Osteoblast (primary cell): Measurements from ENCODE around the gene KRT15. TPM values are rescaled to one million over a fixed set of nuclear protein-coding genes. Genes with fewer than 3 reads are reported as not detected.

Source experiments
- DNase-seq: peaks from one replicate; pipeline ENCODE4 v3.0.0; 2011; ENCODE audit warnings: low spot score, mixed read lengths; ENCODE audit not compliant: insufficient read length; ENCODE audit errors: missing footprints
- H2AFZ ChIP-seq: 2 replicates; pipeline ENCODE4 v1.6.0; 2011; ENCODE audit warnings: mild to moderate bottlenecking, low read length
- H3K27ac ChIP-seq: 2 replicates; pipeline ENCODE4 v1.5.1; 2011; ENCODE audit warnings: mild to moderate bottlenecking, low read depth, low read length, moderate library complexity
- H3K27me3 ChIP-seq: 2 replicates; pipeline ENCODE4 v1.6.0; 2012; ENCODE audit warnings: mild to moderate bottlenecking, control low read depth, inconsistent platforms, low read length, moderate library complexity; ENCODE audit not compliant: insufficient read depth
- H3K36me3 ChIP-seq: 2 replicates; pipeline ENCODE4 v1.5.1; 2011; ENCODE audit warnings: mild to moderate bottlenecking, low read length, control low read depth, moderate library complexity; ENCODE audit not compliant: insufficient read depth
- H3K4me1 ChIP-seq: 2 replicates; pipeline ENCODE4 v1.5.1; 2011; ENCODE audit warnings: mild to moderate bottlenecking, low read length, control low read depth, moderate library complexity; ENCODE audit not compliant: insufficient read depth
- H3K4me2 ChIP-seq: 2 replicates; pipeline ENCODE4 v1.6.0; 2011; ENCODE audit warnings: mild to moderate bottlenecking, low read length; ENCODE audit not compliant: insufficient read depth
- H3K4me3 ChIP-seq: fragments of 200-600 bp; sonication (generic); 3 replicates; pipeline ENCODE4 v1.5.1; 2012; ENCODE audit warnings: mild to moderate bottlenecking, low read length, inconsistent platforms; ENCODE audit not compliant: insufficient read depth
- H3K79me2 ChIP-seq: 2 replicates; pipeline ENCODE4 v1.6.0; 2012; ENCODE audit warnings: mild to moderate bottlenecking, low read length, control low read depth, inconsistent platforms; ENCODE audit not compliant: insufficient read depth
- H3K9me3 ChIP-seq: 2 replicates; pipeline ENCODE4 v1.5.1; 2011; ENCODE audit warnings: low read depth, low read length, control low read depth
- H4K20me1 ChIP-seq: 2 replicates; pipeline ENCODE4 v1.6.0; 2012; ENCODE audit warnings: mild to moderate bottlenecking, low read length, control low read depth; ENCODE audit not compliant: insufficient read depth
- CTCF ChIP-seq: IDR thresholded peaks from 2 replicates; pipeline ENCODE4 v1.5.1; 2011; ENCODE audit warnings: mild to moderate bottlenecking, low read depth, low read length, moderate library complexity; ENCODE audit errors: extremely low read depth
- total RNA-seq: library from RNA; depleted of rRNA; stranded (reverse); fragments of >200 nt; gene quantifications from 2 replicates; pipeline ENCODE4 v1.2.3, GENCODE V29; 2012

KRT15 gene
- total RNA-seq, 1 donor, result 0.72 TPM

GRCh38 chr17:41494524-41494923, 24.2 kb downstream of the KRT15 start:
- no peaks in the 10 kb centered on the region for H3K36me3 ChIP-seq
- DNase-seq, result no peak
- H3K4me2 ChIP-seq, result no peak overlapping the region
- H3K27ac ChIP-seq, result peak overlapping the region; percentile 24
- no peak for TF ChIP-seq CTCF
- peaks cover 16% of the 10 kb centered on the region for H3K4me1 ChIP-seq
- H3K4me3 ChIP-seq, result no peak overlapping the region
- H3K27me3 ChIP-seq, result no peaks in the 10 kb centered on the region
- no peaks in the 10 kb centered on the region for H4K20me1 ChIP-seq
- no peaks in the 10 kb centered on the region for H3K79me2 ChIP-seq
- H2AFZ ChIP-seq, result peak overlapping the region; percentile 31
- H3K9me3 ChIP-seq, result no peaks in the 10 kb centered on the region

GRCh38 chr17:41492771-41493170, 25.9 kb downstream of the KRT15 start:
- H3K4me3 ChIP-seq, result no peak overlapping the region
- no peaks in the 10 kb centered on the region for H4K20me1 ChIP-seq
- H3K36me3 ChIP-seq, result no peaks in the 10 kb centered on the region
- no peak for TF ChIP-seq CTCF
- H3K9me3 ChIP-seq, result no peaks in the 10 kb centered on the region
- peaks cover 12% of the 10 kb centered on the region for H3K4me1 ChIP-seq
- H3K27me3 ChIP-seq, result no peaks in the 10 kb centered on the region
- H2AFZ ChIP-seq, result no peak overlapping the region
- no peak overlapping the region for H3K4me2 ChIP-seq
- H3K79me2 ChIP-seq, result no peaks in the 10 kb centered on the region
- DNase-seq, result no peak
- H3K27ac ChIP-seq, result no peak overlapping the region

- TF ChIP-seq CTCF, result no peak
- Histone ChIP-seq H2AFZ (no peak overlapping the region), H3K27ac (no peak overlapping the region), H3K27me3 (no peaks in the 10 kb centered on the region), H3K36me3 (no peaks in the 10 kb centered on the region), H3K4me3 (no peak overlapping the region), H3K79me2 (no peaks in the 10 kb centered on the region), H3K4me1 (peaks cover 12% of the 10 kb centered on the region), H3K9me3 (no peaks in the 10 kb centered on the region), H4K20me1 (no peaks in the 10 kb centered on the region), H3K4me2 (no peak overlapping the region)
- no peak for DNase-seq
These were observed 26.3 kb downstream of the KRT15 start for GRCh38 chr17:41492351-41492750.

GRCh38 chr17:41491476-41491875, 27.2 kb downstream of the KRT15 start:
- no peak for TF ChIP-seq CTCF
- no peaks in the 10 kb centered on the region for H3K9me3 ChIP-seq
- H3K4me1 ChIP-seq, result peaks cover 7% of the 10 kb centered on the region
- no peak overlapping the region for H2AFZ ChIP-seq
- H3K36me3 ChIP-seq, result no peaks in the 10 kb centered on the region
- no peaks in the 10 kb centered on the region for H4K20me1 ChIP-seq
- H3K4me2 ChIP-seq, result no peak overlapping the region
- H3K27ac ChIP-seq, result no peak overlapping the region
- H3K79me2 ChIP-seq, result no peaks in the 10 kb centered on the region
- no peak for DNase-seq
- no peaks in the 10 kb centered on the region for H3K27me3 ChIP-seq
- no peak overlapping the region for H3K4me3 ChIP-seq
